K562 (cell line): ENCODE results near the gene FARSA. TPM values are rescaled to one million over a fixed set of nuclear protein-coding genes. Genes with fewer than 3 reads are reported as not detected.

Experiments
- ADNP ChIP-seq: fragments of 200-800 bp; sonication (Bioruptor generic); IDR thresholded peaks from 2 replicates; pipeline ENCODE4 v1.6.1; 2016; ENCODE audit warnings: missing genetic modification characterization, missing compliant biosample characterization
- AFF4 ChIP-seq: sonication (generic); formaldehyde crosslinking; IDR thresholded peaks from 2 replicates; pipeline ENCODE4 v1.8.0; 2023; ENCODE audit warnings: mild to moderate bottlenecking, missing genetic modification reagents
- BHLHE40 ChIP-seq: IDR thresholded peaks from 2 replicates; pipeline ENCODE4 v1.6.1; 2011; ENCODE audit warnings: low read length, improper control_type of control experiment
- BRD9 ChIP-seq: fragments of 450-650 bp; IDR thresholded peaks from 2 replicates; pipeline ENCODE4 v1.6.1; 2018; ENCODE audit warnings: low read depth; ENCODE audit not compliant: partially characterized antibody
- C11orf30 ChIP-seq: fragments of 450-650 bp; IDR thresholded peaks from 2 replicates; pipeline ENCODE4 v1.6.1; 2016; ENCODE audit warnings: low read depth, mild to moderate bottlenecking
- CBFA2T2 ChIP-seq: fragments of 450-650 bp; conservative IDR thresholded peaks from 2 replicates; pipeline ENCODE4 v1.6.1; 2017; ENCODE audit warnings: mild to moderate bottlenecking
- CREM ChIP-seq: IDR thresholded peaks from 2 replicates; pipeline ENCODE4 v1.6.1; 2014; ENCODE audit warnings: antibody characterized with exemption, low read depth
- HNRNPL ChIP-seq: fragments of 200-400 bp; formaldehyde crosslinking; IDR thresholded peaks from 2 replicates; pipeline ENCODE4 v1.6.1; 2017; ENCODE audit warnings: low read depth, mild to moderate bottlenecking, low read length
- JUND ChIP-seq, 2 experiments: IDR thresholded peaks; 2 replicates in 1 of 2; 3 replicates in 1 of 2; pipeline ENCODE4 v1.6.1; 2011; ENCODE audit warnings: borderline replicate concordance in 2 of 2, low read depth in 2 of 2, low read length in 2 of 2, improper control_type of control experiment in 1 of 2, missing biosample characterization in 1 of 2, missing genetic modification characterization in 1 of 2, missing genetic modification reagents in 1 of 2
- MYC ChIP-seq, 2 experiments: fragments of 250-450 bp in 1 of 2; sonication (Bioruptor Pico) in 1 of 2; IDR thresholded peaks; 2 replicates each; pipeline versions ENCODE4 v1.5.1 to v1.6.1; 2012 to 2021; ENCODE audit warnings: low read depth in 2 of 2, borderline replicate concordance in 1 of 2, improper control_type of control experiment in 1 of 2, low read length in 1 of 2, mild to moderate bottlenecking in 1 of 2, moderate library complexity in 1 of 2
- NFE2 ChIP-seq: IDR thresholded peaks from 2 replicates; pipeline ENCODE4 v1.6.1; 2014; ENCODE audit warnings: antibody characterized with exemption, low read depth
- NFYB ChIP-seq: IDR thresholded peaks from 2 replicates; pipeline ENCODE4 v1.6.1; 2011; ENCODE audit warnings: mild to moderate bottlenecking, moderate library complexity; ENCODE audit not compliant: insufficient read length; ENCODE audit errors: extremely low read depth
- TBP ChIP-seq: optimal IDR thresholded peaks from 2 replicates; pipeline ENCODE3; 2011; ENCODE audit warnings: low read depth, low read length, improper control_type of control experiment
- ZC3H8 ChIP-seq: fragments of 450-650 bp; IDR thresholded peaks from 2 replicates; pipeline ENCODE4 v1.6.1; 2017
- ZNF217 ChIP-seq: sonication (generic); formaldehyde crosslinking; IDR thresholded peaks from 2 replicates; pipeline ENCODE4 v1.8.0; 2022; ENCODE audit warnings: mild to moderate bottlenecking, missing genetic modification reagents
- ZNF324 ChIP-seq: fragments of 250-450 bp; sonication (Bioruptor Pico); IDR thresholded peaks from 2 replicates; pipeline ENCODE4 v1.4.0; 2020; ENCODE audit warnings: mild to moderate bottlenecking
- ZNF431 ChIP-seq: sonication (generic); formaldehyde crosslinking; IDR thresholded peaks from 2 replicates; pipeline ENCODE4 v1.8.0; 2022; ENCODE audit warnings: mild to moderate bottlenecking, missing genetic modification reagents
- polyA plus RNA-seq, 8 experiments: library from polyadenylated mRNA; depleted of rRNA in 4 of 8; stranded (reverse) in 5 of 8; unstranded in 3 of 8; fragments of >200 nt; fragmentation: Nextera tagmentation in 2 of 8; fragmentation: Illumina TruSeq in 1 of 8; extraction: Ambion mirVana in 2 of 8; extraction: Trizol in 1 of 8; gene quantifications; 2 replicates each; pipeline versions ENCODE4 v1.2.1 to v1.2.3, GENCODE V29; 2011 to 2014; ENCODE audit warnings: inconsistent platforms in 1 of 8, missing spikeins in 1 of 8
- total RNA-seq, 7 experiments: library from RNA; depleted of rRNA in 6 of 7; stranded (reverse); fragments of >200 nt in 6 of 7; fragmentation: Illumina TruSeq in 2 of 7; extraction: Trizol in 2 of 7; gene quantifications; 2 replicates each; pipeline versions ENCODE4 v1.2.1 to v1.2.3, GENCODE V29; 2011 to 2021; ENCODE audit warnings: low replicate concordance in 1 of 7
- TF ChIP-seq, protein P1 (sequence below): IDR thresholded peaks from 2 replicates; pipeline ENCODE4 v1.6.1; 2012; ENCODE audit warnings: low read depth, low read length, improper control_type of control experiment, borderline replicate concordance
- TF ChIP-seq, protein P2 (sequence below): fragments of 450-650 bp; IDR thresholded peaks from 2 replicates; pipeline ENCODE4 v1.6.1; 2016; ENCODE audit warnings: borderline replicate concordance

The FARSA gene
- total and polyA plus RNA-seq, 9 of the 15 experiments (the other 6 are each of a cell fraction or from before 2014, with no cell fraction given) = 25.2 to 237 (median 89.6) TPM

- TF ChIP-seq HNRNPL (peak; percentile 75; the same call in 1 of the 2 replicates), ZC3H8 (no peak), ZNF431 (0 out of 2 replicates have a peak, but pooled peaks have one; percentile 60), CREM (peak; percentile 50), TBP (peak; percentile 92), NFYB (no peak), NFE2 (peak; percentile 72), MYC (IDR thresholded peaks at IDR 0.05; ENCODE audit: low read depth, low read length) (peak; percentile 75), MYC (CRISPR knock-in tag; IDR thresholded peaks at IDR 0.05; ENCODE audit: borderline replicate concordance, low read depth) (0 out of 2 replicates have a peak, but pooled peaks have one; percentile 50), AFF4 (no peak), ZNF217 (no peak), BHLHE40 (no peak), BRD9 (no peak), ADNP (tag) (no peak), C11orf30 (peak; percentile 68), JUND (IDR thresholded peaks at IDR 0.05; ENCODE audit: borderline replicate concordance, low read depth, low read length) (peak; percentile 8; the same call in 1 of the 2 replicates), JUND (tag; IDR thresholded peaks at IDR 0.05; ENCODE audit: borderline replicate concordance, low read depth, low read length) (no peak; the same call in 2 of the 3 replicates), CBFA2T2 (no peak), ZNF324 (CRISPR knock-in tag) (no peak)
- TF ChIP-seq, protein P1, sequence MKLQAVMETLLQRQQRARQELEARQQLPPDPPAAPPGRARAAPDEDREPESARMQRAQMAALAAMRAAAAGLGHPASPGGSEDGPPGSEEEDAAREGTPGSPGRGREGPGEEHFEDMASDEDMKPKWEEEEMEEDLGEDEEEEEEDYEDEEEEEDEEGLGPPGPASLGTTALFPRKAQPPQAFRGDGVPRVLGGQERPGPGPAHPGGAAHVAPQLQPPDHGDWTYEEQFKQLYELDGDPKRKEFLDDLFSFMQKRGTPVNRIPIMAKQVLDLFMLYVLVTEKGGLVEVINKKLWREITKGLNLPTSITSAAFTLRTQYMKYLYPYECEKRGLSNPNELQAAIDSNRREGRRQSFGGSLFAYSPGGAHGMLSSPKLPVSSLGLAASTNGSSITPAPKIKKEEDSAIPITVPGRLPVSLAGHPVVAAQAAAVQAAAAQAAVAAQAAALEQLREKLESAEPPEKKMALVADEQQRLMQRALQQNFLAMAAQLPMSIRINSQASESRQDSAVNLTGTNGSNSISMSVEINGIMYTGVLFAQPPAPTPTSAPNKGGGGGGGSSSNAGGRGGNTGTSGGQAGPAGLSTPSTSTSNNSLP = no peak
- TF ChIP-seq, protein P2, sequence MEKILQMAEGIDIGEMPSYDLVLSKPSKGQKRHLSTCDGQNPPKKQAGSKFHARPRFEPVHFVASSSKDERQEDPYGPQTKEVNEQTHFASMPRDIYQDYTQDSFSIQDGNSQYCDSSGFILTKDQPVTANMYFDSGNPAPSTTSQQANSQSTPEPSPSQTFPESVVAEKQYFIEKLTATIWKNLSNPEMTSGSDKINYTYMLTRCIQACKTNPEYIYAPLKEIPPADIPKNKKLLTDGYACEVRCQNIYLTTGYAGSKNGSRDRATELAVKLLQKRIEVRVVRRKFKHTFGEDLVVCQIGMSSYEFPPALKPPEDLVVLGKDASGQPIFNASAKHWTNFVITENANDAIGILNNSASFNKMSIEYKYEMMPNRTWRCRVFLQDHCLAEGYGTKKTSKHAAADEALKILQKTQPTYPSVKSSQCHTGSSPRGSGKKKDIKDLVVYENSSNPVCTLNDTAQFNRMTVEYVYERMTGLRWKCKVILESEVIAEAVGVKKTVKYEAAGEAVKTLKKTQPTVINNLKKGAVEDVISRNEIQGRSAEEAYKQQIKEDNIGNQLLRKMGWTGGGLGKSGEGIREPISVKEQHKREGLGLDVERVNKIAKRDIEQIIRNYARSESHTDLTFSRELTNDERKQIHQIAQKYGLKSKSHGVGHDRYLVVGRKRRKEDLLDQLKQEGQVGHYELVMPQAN = 0 out of 2 replicates have a peak, but pooled peaks have one; percentile 29
Observed at GRCh38 chr19:12956446-12957388, 23.2 kb upstream of the FARSA start, which contains the start of gene GADD45GIP1 (continued).
